ENCODE data around the gene ZNF841. TPM values are rescaled to one million over a fixed set of nuclear protein-coding genes. Genes with fewer than 3 reads are reported as not detected.

Gene ZNF841
- total and polyA plus RNA-seq, 9 of the 15 experiments (the other 6 are each of a cell fraction or from before 2014, with no cell fraction given) = 3.1 to 17.1 (median 11.0) TPM

DNA sequence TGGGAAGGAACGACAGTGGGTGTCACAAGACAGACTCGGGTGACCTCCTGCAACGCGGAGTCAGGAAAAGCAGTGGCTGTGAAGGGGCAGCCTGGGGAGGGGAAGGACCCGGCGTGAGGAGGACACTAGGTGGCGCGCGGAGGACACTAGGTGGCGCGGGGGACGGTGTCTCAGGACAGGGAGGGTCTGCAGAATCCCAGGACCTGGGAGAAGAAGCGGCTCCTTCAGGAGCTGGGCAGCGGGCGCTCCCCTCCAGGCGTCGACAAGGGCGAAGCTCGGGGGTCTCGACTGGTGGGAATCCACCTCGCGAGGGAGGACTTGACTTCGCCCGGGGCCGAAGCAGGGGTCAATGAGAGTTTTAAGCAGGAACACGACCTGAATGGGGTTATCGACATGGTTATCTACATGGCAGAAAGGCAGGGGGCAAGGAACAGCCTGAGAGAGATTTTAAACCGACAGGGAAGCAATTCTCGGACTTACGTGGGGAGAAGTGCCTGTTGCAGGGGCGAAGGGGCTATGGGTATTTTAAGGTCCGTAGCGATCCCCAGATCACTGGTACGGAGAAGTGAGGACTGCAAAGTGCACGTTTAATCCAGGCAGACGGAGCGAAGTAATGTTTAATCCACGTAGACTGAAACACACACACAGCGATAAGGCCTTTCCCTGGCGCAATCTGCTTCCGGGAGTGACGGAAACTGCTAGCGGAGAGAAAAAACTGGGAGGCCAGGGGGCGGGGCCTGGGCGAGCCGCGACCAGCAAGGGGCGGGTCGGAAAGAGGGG lies 43.9 kb upstream of the ZNF841 start, which contains the start of gene ZNF616 (continued):
- TF ChIP-seq YY1 (IDR thresholded peaks at IDR 0.05; ENCODE audit: borderline replicate concordance in 1 of 3, control insufficient read depth in 1 of 3, extremely low read depth in 1 of 3, insufficient read depth in 3 of 3, insufficient read length in 1 of 3, insufficient replicate concordance in 2 of 3, low read depth in 1 of 3, low read length in 2 of 3) (no peak), ZSCAN29 (IDR thresholded peaks at IDR 0.05) (no peak), NBN (IDR thresholded peaks at IDR 0.05; ENCODE audit: low read depth) (0 out of 2 replicates have a peak, but pooled peaks have one; percentile 57), TGIF2 (CRISPR knock-in tag; IDR thresholded peaks at IDR 0.05) (no peak), MAFF (IDR thresholded peaks at IDR 0.05; ENCODE audit: low read length) (no peak), ZNF146 (CRISPR knock-in tag; IDR thresholded peaks at IDR 0.05; ENCODE audit: unreplicated experiment) (no peak), ARID4B (CRISPR knock-in tag; IDR thresholded peaks at IDR 0.05) (peak; percentile 81), KHSRP (IDR thresholded peaks at IDR 0.05) (no peak), ZNF41 (CRISPR knock-in tag; conservative IDR thresholded peaks at IDR 0.05) (no peak), TAF1 (IDR thresholded peaks at IDR 0.05; ENCODE audit: control insufficient read depth, extremely low read depth, insufficient read depth, low read length, severe bottlenecking) (peak; percentile 57), ELF4 (CRISPR knock-in tag; IDR thresholded peaks at IDR 0.05) (no peak), HDAC1 (IDR thresholded peaks at IDR 0.05) (peak in 1 of 2 experiments; percentile 68; a peak in 1 of 4 replicates), CEBPB (tag; IDR thresholded peaks at IDR 0.05) (peak; percentile 74), PHF8 (IDR thresholded peaks at IDR 0.05; ENCODE audit: borderline replicate concordance, low read length) (peak; percentile 82; the same call in 1 of the 2 replicates), NFYB (IDR thresholded peaks at IDR 0.05; ENCODE audit: extremely low read depth, insufficient read length) (no peak), JUND (IDR thresholded peaks at IDR 0.05; ENCODE audit: borderline replicate concordance, low read depth, low read length) (peak; percentile 60), JUND (tag; IDR thresholded peaks at IDR 0.05; ENCODE audit: borderline replicate concordance, low read depth, low read length) (no peak; the same call in 2 of the 3 replicates), RNF2 (IDR thresholded peaks at IDR 0.05) (0 out of 2 replicates have a peak, but pooled peaks have one; percentile 30), SMARCE1 (IDR thresholded peaks at IDR 0.05) (0 out of 2 replicates have a peak, but pooled peaks have one; percentile 18), FUS (optimal IDR thresholded peaks at IDR 0.05; ENCODE audit: low read depth, low read length) (no peak), NCOA1 (IDR thresholded peaks at IDR 0.05; ENCODE audit: low read depth) (peak; percentile 91), FOS (IDR thresholded peaks at IDR 0.05; ENCODE audit: extremely low read depth, insufficient read length) (no peak)
- TF ChIP-seq, protein P1, sequence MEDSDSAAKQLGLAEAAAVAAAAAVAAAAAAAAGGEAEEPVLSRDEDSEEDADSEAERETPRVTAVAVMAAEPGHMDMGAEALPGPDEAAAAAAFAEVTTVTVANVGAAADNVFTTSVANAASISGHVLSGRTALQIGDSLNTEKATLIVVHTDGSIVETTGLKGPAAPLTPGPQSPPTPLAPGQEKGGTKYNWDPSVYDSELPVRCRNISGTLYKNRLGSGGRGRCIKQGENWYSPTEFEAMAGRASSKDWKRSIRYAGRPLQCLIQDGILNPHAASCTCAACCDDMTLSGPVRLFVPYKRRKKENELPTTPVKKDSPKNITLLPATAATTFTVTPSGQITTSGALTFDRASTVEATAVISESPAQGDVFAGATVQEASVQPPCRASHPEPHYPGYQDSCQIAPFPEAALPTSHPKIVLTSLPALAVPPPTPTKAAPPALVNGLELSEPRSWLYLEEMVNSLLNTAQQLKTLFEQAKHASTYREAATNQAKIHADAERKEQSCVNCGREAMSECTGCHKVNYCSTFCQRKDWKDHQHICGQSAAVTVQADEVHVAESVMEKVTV (CRISPR knock-in tag; IDR thresholded peaks at IDR 0.05) = peak; percentile 56
